ENCODE measurements around the gene PCGF3.

- TF ChIP-seq CTCF (IDR thresholded peaks at IDR 0.05 in 4 of 5, conservative IDR thresholded peaks at IDR 0.05 in 1 of 5) (no peak), POLR2A (IDR thresholded peaks at IDR 0.05) (no peak)
These were observed 84.2 kb downstream of the PCGF3 start for GRCh38 chr4:789571-790465.

All from gastrocnemius medialis (tissue), 4 donors.